ENCODE results near the gene SGSH.
A peak's percentile ranks its signal among the peaks of the same experiment; 100 is the strongest.

Gene SGSH

DNA sequence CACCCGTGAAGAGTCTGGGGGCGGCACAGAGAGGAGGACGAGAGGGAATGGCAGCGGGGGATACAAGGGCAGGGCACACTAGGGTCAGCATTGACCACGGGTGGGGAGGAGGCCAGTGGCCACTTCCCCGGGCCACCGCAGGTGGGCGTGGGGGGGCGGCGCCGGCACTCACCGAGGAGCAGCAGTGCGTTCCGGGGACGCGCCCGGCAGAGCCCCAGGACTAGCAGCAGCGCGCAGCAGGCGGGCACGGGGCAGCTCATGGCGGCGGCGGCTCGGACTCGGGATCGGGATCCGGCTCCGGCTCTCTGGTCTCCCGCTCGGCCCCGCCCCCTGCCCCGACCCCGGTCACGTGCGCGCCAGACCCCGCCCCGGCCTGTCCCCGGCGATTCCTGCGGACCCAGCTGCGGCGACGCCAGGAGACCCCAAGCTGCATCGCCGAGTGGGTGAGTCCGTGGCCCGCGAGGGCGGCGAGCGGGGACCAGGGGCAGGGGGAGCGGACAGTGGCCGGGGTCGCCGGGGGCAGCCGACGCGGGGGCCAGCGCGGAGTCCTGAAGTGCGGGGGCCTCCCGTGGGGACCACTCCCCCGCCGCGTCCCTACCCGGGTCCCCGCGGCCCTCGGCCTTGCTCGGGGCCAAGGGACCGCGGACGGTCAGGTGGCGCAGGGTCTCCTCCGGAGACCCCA, at the start of gene SGSH, which contains the start of gene SLC26A11:
Gene SGSH (minus strand): TSS at position 280 of the 682 bp plus-strand sequence. CDS start 20 bp downstream, at position 260.
Gene SLC26A11 (plus strand): TSS at position 374 of the 682 bp plus-strand sequence. CDS start 1,134 bp downstream, outside the sequence.
- H3K4me3 ChIP-seq (ENCODE audit: control insufficient read depth, low read depth, low read length) = peak within 1 kb of the TSS; percentile 75
- TF ChIP-seq, protein P1, sequence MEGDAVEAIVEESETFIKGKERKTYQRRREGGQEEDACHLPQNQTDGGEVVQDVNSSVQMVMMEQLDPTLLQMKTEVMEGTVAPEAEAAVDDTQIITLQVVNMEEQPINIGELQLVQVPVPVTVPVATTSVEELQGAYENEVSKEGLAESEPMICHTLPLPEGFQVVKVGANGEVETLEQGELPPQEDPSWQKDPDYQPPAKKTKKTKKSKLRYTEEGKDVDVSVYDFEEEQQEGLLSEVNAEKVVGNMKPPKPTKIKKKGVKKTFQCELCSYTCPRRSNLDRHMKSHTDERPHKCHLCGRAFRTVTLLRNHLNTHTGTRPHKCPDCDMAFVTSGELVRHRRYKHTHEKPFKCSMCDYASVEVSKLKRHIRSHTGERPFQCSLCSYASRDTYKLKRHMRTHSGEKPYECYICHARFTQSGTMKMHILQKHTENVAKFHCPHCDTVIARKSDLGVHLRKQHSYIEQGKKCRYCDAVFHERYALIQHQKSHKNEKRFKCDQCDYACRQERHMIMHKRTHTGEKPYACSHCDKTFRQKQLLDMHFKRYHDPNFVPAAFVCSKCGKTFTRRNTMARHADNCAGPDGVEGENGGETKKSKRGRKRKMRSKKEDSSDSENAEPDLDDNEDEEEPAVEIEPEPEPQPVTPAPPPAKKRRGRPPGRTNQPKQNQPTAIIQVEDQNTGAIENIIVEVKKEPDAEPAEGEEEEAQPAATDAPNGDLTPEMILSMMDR (conservative IDR thresholded peaks at IDR 0.05; ENCODE audit: control insufficient read depth, insufficient read depth, low read depth, low read length) = no peak
- peak; percentile 30 for DNase-seq (ENCODE audit: low read depth)

DNA sequence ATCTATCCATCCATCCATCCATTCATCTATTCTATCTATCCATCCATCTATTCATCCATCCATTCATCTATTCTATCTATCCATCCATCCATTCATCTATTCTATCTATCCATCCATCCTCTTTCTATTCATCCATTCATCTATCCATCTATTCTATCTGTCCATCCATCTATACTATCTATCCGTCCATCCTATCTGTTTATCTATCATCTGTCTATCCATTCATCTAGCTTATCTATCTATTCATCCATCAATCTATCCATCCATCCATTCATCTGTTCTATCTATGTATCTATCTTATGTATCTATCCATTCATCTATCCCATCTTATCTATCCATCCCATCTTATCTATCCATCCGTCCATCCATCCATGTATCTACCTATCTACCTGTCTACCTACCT, 49.3 kb upstream of the SGSH start:
- TF ChIP-seq, protein P1 (conservative IDR thresholded peaks at IDR 0.05; ENCODE audit: control insufficient read depth, insufficient read depth, low read depth, low read length) = no peak
- H3K4me3 ChIP-seq (ENCODE audit: control insufficient read depth, low read depth, low read length) = no peak overlapping the region
- no peak for DNase-seq (ENCODE audit: low read depth)

DNA sequence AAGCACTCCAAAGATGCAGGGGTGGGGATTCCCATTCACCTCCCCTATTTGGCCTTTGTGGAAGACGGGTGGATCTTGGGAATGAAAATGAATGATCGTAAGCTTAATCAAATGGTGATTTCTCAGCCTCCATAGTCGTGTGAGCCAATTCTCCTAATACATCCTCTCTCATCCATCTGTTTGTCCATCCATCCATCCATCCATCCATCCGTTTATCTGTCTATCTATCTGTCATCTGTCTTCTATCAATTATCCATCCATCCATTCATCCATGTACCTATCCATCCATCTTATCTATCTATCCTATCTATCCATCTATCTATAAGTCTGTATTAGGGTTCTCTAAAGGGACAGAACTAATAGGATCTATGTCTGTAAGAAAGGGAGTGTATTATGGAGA, 48.3 kb upstream of the SGSH start:
- DNase-seq (ENCODE audit: low read depth) = no peak
- H3K4me3 ChIP-seq (ENCODE audit: control insufficient read depth, low read depth, low read length) = no peak overlapping the region
- TF ChIP-seq, protein P1 (conservative IDR thresholded peaks at IDR 0.05; ENCODE audit: control insufficient read depth, insufficient read depth, low read depth, low read length) = no peak

DNA sequence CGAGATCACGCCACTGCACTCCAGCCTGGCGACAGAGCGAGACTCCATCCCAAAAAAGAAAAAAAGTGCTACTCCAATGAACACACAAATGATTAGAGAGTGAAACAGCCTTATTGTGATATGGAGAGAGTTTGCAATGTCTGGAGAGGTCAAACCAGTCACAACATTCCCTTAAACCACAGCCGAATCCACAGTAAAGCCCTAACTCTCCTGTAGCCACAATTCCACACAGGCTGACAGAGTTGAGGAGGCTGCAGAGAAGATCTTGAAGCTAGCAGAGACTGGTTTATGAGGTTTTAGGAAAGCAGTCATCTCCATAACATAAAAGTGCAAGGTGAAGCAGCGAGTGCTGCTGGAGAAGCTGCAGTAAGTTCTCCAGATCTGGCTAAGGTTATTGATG, 47.3 kb upstream of the SGSH start:
- TF ChIP-seq, protein P1 (conservative IDR thresholded peaks at IDR 0.05; ENCODE audit: control insufficient read depth, insufficient read depth, low read depth, low read length) = no peak
- no peak for DNase-seq (ENCODE audit: low read depth)
- no peak overlapping the region for H3K4me3 ChIP-seq (ENCODE audit: control insufficient read depth, low read depth, low read length)

DNA sequence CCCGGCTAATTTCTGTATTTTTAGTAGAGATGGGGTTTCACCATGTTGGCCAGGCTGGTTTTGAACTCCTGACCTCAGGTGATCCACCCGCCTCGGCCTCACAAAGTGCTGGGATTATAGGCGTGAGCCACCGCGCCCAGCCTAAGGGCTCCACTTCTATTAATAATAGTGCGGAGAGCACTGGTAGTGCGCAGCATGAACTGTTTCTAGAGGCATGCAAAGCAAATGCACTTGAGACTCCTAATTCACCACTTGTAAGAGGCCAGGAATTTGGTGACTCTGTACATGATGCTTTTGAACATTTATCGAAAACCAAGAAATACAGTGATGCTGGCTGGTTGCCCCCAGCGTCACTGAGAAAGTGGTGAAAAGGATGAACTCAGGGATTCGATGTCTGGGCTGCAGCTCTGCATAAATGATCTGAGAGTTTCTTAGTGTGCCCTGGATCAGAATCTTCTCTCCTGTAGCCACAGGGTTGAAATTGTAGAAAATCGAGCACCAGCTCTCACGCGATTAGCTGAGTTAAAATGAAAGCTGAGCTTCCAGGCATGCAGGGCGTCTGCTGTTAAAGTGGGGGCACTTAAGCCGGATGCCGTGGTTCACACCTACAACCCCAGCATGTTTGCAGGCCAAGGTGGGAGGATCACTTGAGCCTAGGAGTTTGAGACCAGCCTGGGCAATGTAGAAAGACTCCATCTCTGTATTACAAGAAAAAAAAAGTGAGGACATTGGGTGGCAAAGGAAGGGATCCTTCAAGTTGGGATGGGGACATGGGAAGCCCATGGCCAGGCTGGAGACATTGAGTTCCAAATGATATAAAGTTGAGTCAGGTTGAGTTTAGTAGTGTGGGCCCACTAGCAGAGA, 45.3 kb upstream of the SGSH start:
- H3K4me3 ChIP-seq (ENCODE audit: control insufficient read depth, low read depth, low read length) = no peak overlapping the region
- TF ChIP-seq, protein P1 (conservative IDR thresholded peaks at IDR 0.05; ENCODE audit: control insufficient read depth, insufficient read depth, low read depth, low read length) = no peak
- DNase-seq (ENCODE audit: low read depth) = peak; percentile 28

DNA sequence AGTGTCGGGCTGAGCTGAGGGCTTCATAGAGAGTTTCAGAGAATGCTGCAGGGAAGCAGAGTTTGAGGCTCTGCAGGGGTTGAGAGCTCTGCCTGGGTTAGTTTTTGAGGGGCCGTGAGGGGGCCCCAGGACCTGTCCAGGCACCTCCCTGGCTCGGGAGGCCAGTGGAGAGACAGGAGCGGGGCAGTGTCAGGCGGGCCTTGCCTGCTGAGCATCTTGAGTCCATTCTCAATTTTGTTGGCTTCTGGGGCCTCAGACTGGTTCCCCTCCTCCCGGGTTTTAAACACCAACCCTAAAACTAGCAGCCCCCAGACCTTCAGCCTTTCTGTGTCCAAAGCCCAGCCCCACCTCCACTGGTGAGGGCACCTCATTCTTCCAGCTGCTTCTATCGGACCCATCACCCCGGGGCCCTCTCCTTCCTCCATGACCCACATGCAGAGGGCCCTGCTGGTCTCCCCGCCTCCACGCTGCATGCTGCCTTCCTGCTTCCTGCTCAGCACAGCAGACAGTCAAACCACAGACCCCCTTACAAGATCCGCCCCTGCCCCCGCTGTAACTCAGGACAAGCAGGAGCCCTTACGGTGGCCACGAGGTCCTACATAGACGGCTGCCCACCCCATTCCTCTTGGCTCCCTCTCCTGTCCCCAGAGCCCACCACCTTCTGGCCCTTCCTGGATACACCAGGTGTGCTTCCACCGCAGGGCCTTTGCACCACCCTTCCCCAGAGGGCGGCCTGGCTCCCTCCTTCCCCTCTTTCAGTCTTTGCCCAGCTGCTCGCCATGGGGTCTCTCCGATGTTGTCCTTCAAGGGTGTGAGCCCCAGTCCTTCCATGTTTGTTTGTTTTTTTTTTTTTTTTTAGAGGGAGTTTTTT, 44.3 kb upstream of the SGSH start:
- DNase-seq (ENCODE audit: low read depth) = no peak
- TF ChIP-seq, protein P1 (conservative IDR thresholded peaks at IDR 0.05; ENCODE audit: control insufficient read depth, insufficient read depth, low read depth, low read length) = no peak
- no peak overlapping the region for H3K4me3 ChIP-seq (ENCODE audit: control insufficient read depth, low read depth, low read length)

Measured in fibroblast of mammary gland (primary cell).